ENCODE data around the gene SLC2A4.
"Not testable (repeated sequence)": the region's sequence is repeated elsewhere in the genome, so short reads cannot be mapped to it uniquely, and the experiment has no call there.

SLC2A4 gene

DNA sequence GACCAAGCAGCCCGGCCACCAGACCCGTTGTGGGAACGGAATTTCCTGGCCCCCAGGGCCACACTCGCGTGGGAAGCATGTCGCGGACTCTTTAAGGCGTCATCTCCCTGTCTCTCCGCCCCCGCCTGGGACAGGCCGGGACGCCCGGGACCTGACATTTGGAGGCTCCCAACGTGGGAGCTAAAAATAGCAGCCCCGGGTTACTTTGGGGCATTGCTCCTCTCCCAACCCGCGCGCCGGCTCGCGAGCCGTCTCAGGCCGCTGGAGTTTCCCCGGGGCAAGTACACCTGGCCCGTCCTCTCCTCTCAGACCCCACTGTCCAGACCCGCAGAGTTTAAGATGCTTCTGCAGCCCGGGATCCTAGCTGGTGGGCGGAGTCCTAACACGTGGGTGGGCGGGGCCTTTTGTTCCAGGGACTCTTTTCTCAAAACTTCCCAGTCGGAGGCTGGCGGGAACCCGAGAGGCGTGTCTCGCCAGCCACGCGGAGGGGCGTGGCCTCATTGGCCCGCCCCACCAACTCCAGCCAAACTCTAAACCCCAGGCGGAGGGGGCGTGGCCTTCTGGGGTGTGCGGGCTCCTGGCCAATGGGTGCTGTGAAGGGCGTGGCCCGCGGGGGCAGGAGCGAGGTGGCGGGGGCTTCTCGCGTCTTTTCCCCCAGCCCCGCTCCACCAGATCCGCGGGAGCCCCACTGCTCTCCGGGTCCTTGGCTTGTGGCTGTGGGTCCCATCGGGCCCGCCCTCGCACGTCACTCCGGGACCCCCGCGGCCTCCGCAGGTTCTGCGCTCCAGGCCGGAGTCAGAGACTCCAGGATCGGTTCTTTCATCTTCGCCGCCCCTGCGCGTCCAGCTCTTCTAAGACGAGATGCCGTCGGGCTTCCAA, at the start of gene SLC2A4:
Gene SLC2A4 (plus strand): TSS at position 645 of the 879 bp plus-strand sequence. CDS start 217 bp downstream, at position 862.
- DNase-seq = peak; percentile 93

DNA sequence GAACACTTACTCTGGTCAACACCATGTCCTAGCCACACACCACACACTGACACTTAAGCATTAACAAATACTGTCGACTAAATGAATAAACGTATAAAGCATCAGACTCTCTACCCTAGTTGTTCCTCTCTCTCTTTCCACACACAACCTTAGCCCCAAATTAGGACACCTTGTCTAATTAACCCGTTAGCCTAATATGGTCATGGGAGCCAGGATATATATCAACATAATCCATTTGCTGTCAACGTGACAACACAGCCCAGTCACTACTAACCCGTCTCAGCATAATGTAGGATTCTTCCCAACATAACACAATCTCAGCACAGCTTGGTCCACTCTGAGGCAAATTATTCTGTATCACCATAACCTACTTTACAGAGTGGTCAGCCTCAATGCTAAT, 49.4 kb upstream of the SLC2A4 start:
- DNase-seq = no peak

DNA sequence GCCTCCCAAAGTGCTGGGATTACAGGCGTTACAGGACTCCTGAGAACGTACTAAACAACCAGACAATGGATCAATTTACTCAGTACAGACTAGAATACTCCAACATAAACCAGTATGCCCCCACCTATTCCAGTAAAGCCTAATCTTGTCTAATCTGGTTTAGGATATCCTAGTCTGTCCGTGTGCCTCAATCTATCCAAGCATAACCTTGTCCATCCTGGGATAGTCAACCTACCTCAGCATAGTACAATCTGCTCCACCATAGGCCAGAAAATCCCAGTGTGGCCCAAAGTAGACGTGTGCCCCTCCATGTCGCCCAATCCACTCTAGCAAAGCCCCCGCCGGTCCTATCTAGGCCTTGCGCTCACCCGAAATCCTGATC, 47.8 kb upstream of the SLC2A4 start:
- DNase-seq = no peak

DNA sequence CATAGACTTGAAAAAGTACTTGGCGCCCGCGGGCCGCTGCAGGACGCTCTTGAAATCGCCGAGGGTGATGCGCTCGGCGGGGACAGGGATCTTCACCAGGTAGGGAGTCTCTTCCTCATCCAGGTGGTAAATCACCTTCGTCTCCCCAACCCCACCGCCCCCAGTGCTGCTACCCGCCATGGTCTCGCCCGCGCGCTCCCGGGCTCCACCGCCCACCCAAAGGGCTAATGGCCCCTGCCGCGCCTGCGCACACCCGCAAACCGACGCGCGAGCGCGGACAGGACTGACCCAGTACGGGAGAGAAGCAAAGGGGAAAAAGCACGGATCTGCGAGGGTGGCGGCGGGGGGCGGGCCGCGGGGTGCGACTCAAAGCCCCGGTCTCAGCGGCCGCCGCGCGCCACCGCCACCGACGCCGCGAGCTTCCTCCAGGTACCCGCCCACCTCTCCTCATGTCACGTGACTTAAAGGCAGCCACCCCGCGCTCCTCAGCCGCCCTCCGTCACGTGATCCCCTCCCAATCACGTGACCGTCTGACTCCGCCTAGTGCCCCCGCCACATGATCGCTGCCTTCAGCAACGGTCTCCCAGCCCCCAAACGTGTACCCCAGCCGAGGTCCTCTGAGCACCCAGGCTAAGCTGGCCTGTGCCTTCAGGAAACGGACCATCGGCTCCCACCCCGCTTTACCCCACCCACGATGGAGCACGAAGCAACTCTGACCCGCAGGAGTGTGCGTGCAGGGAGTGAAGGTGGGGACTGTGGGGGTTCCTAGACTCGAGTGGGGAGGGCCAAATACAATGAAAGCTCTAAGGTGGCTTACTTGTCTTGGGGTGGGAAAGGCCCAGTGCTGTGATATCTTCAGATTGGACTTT, 47.2 kb upstream of the SLC2A4 start, which contains the start of gene DVL2:
Gene DVL2 (minus strand): TSS at position 435 of the 869 bp plus-strand sequence. CDS start 255 bp downstream, at position 180.
- peak; percentile 90 for DNase-seq

DNA sequence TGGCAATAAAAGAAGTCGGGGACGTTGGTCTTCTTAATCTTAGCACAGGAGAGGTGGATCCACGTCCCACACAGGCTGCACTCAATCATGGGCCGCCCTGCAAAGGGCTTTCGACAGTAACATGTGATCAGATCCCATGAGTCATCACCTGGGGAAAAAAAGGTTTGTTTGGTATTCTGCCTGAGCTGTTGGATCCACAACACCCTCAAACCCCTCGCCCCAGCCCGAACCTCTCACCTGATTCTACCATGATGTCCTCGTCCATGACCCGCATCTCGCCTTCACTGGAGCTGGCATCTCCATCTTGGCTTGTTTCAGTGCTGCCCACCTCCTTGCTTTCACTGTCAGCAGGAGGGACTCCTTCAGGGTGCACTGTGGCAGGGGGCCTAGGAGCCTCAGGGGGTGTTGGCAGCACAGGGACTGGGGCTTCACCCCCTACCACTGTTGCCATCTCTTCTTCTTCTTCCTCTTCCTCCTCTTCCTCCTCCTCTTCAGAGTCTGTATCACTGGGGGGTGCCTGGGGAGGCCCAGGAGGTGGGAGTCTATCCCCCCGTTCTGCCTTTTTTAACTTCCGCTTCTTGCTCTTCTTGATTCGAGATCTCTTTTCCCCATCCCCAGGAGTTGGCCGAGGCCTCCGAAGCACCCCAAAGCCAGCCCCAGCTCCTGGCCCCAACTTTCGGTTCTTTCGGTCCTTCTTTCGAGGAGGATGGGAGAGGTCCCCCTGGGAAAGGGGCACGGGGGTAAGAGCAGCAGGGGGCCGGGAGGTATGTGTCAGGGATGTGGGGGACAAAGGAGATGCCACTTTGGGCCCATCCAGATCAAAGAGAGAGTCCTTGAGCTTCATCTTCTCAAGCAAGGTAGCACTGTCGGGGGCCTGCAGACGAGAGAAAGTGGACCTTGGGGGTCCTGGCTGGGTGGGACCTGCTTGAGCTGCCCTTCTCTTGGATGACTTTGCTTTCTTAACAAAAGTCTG, 45.5 kb upstream of the SLC2A4 start:
- DNase-seq = no peak

DNA sequence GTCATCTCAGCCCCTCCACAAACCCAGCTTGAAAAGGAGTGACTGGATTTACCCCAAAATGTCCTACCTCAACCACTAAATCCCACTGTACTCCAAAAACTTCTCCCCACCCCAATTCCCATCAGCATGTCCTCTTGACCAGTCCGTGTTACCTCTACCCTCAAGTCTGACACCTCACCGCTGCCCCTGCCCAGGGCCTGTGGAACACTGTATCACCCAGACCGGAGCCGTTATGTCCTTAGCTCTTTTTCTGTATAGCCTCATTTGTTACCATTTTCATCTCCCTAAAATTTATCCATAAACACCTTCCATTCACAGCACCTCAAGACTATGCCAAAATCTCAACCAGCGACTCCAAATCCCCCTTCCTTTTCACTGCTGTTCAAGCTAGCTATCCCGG, 44.7 kb upstream of the SLC2A4 start:
- DNase-seq = no peak

DNA sequence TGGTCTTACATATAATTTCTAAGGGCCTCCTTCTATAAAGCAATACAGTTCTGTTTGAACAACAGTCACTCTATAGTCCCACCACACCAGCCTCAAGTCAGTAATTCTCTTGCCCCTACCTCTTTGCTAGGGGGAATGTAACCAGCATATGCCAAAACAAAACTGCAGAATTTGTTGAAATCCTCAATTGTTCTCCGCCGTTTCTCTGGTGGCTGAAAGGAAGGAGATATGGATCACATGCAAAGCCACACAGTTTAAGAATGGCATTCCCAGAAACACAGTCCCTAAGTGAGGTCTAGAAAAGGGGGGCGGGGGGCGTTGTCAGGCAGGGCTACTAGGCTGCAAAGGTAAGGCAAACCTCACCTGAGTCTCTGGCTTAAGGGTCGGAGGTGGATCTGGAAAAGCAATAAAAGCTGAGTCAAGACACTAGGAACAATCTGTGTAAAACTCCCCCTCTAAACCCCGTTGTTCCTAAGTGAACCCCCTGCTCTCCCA, 44.2 kb upstream of the SLC2A4 start:
- no peak for DNase-seq

DNA sequence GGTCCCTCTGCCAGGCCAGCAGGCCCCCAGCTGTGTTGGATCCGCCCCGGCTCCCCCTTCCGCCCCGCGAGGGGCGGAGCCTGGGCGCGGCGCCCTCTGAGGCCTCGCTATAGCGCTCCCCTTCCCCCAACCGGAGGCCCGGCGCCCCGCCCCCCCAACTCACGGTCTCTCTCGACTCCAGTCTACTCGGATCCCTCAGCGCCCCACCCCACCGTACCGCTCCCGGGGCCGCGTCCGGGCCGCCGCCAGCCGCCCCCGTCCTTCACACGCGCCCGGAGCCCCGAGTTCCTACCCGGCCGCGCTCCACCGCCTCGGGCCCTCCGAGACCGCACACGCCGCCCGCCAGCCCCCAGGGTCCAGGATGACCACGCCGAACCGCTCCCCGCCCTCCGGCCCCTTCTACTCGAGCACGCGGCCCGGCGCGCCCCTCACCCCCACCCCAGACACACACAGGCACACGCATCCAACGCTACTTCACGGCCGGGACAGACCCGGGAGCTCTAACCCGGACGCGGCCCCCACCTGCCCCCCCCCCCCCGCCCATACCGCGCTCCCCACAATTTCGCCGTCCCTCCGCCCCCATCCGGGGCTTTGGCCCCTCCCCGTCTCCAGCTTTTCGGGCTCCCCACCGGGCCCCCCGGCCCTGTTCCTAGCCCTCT, 43.6 kb upstream of the SLC2A4 start:
- DNase-seq = peak; percentile 53

DNA sequence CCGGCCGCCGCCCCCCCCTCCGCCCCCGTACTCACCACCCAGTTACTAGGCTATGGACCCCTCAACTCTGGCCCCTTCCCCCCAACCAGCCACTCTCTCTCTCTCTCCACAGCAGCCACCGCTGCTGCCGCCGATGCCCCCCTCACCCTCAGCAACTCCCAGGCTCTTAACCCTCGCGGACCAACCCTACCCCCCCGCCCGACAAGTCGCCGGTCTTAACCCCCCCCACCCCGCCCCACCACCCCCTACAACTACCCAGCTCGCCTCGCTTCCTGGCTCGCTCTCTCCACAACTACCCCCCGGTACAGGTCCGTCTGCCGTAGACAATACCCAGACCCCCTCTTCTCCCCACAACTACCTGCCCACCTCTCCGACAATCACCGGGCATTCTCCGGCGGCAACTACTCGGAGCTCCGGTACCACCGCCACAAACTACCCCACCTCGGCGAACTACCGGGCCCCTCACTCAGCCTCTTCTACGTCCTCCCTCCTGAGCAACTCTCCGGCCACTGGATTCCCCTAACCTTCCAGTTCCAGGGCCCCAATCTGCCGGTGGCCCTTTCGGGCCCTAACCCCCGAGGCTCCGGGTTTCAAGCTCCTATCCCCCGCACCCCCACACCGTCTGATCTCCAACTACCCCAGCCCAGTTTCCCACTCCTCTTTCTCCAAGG, 43.0 kb upstream of the SLC2A4 start:
- no peak for DNase-seq

DNA sequence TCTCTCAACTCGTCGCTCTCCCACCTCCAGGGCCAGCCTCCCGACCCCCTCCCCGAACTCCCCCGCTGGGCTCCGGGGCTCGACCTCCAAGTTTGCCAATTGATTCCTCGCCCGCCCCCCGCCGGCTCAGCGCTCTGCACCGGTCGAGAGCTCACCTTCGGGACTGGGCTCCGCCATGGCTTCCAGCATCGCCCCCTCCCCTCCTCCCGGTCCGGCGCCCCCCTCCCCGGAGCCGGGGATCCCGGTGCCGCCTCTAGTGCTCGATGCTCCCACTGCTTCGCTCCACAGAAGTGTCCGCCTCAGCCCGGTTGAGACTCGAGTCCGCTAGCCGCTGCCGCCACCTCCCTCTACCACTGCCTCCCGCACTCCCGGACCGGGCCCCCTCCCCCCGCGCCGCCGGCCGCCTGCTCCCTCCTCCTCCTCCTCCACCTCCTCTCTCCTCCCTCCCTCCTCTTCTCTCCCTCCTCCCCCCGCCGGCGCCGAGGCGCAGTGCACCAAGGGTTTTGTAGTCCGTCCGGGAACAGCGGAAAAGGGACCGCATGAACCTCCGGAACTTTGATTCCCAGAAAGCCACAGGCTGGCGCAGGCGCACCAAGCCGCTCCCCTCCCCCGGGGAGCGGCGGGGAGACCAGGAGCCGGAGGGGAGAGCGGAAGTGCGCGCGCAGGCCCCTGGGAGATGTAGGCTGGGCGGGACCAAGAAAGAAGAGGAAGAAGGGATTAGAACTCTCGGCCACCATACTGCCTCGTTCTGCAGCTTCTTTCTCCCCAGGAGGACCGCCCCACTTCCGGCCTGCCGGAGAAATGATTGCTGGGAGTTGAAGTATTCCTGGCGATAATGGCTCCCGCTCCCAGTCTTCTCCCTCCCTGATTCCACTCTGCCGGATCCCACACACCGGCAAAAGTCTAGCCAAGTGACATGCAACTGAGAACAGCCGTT, 42.2 kb upstream of the SLC2A4 start, which contains the start of gene PHF23:
Gene PHF23 (minus strand): TSS at position 367 of the 937 bp plus-strand sequence. CDS start 178 bp downstream, at position 189.
- DNase-seq = peak; percentile 99

DNA sequence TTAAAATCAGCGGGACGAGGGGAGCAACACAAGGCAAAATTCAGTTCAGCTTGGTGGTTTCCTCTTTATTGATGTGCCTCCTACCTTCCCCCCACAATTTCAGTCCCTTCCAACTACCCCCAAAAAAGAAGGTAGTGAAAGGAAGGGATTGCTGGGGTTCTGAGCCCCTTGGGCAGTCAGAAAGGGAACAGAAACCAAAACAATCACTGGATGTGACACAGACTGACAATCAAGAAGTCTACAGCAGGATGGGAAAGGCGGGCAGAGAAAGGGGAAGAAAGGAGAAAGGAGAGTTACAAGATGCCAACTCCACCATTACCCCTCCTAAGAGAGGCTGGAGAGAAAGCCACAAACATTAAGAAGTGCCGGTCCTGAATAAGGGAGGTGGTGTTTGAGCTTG, 41.1 kb upstream of the SLC2A4 start:
- DNase-seq = no peak

DNA sequence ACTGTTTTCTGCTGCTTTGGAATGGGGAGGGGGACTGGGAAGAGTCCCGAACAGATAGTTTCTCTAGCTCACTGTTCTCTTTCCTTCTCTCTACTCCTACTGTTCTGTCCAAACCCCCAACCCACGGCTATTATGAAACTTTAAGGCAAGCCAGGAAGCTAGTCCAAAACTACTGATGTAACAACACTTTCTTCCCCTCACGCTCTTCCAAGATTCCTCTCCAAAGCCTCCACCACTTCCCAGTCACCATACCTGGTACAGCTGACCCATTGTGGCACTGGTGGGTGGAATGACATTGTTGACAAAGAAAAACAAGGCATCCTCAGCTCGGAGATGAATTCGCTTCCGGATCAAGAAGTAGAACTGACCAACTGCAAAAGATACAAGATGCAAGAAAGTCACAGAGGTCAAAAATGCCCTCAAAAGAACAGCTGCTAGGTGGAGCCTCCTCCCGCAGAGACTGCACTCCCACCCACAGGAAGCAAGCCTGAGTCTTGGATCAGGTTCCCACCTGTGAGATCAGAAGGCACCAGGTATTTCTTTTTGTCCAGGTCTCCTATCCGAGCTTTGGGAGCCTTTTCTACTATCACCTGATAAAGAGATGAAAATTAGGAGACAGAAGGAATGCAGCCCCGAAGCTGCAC, 40.3 kb upstream of the SLC2A4 start:
- no peak for DNase-seq

DNA sequence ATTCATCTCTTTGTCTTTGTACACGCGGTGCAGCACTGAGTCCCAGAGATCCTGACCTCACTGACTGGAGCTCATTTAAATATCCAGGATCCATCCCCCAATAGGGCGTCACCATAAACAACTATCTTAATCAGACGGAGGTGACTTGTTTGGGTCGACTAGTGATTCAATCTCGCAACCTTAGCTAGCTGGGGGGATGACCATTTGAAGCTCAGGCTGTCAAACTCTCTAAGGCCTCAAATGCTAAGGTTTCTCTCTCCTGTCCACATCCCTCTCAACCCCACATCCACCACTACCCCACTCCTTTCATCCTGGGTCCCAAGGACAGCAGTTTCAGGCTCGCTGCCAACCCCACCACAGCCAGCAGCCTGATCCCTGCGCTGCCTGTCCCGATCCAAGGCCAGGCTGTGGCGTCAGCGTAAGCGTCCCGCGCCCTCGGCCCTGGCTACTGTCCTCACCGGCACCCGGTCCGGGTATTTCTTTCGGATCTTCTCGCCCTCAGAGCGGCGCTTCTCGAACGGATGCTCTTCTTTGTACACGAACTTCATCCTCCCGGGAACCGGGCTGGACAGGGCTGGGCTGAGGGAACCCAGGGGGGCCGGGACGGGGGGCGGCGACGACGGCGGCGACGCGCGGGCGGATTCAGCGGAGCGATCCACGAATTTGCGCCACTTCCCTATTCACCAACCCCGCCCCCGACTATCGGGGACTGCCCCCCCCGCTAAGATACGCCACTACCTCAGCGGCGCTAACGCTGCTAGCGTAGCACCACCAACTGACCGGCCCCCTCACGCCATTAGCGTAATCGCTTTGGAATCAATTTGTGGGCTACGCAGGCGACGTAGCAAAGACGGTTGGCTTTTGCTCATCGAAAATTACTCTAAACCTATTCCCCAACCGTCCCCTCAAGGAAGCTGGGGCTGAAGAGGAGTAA, 39.5 kb upstream of the SLC2A4 start, which contains the start of gene GABARAP:
Gene GABARAP (minus strand): TSS at position 667 of the 934 bp plus-strand sequence. CDS start 119 bp downstream, at position 548.
- DNase-seq = peak; percentile 79

DNA sequence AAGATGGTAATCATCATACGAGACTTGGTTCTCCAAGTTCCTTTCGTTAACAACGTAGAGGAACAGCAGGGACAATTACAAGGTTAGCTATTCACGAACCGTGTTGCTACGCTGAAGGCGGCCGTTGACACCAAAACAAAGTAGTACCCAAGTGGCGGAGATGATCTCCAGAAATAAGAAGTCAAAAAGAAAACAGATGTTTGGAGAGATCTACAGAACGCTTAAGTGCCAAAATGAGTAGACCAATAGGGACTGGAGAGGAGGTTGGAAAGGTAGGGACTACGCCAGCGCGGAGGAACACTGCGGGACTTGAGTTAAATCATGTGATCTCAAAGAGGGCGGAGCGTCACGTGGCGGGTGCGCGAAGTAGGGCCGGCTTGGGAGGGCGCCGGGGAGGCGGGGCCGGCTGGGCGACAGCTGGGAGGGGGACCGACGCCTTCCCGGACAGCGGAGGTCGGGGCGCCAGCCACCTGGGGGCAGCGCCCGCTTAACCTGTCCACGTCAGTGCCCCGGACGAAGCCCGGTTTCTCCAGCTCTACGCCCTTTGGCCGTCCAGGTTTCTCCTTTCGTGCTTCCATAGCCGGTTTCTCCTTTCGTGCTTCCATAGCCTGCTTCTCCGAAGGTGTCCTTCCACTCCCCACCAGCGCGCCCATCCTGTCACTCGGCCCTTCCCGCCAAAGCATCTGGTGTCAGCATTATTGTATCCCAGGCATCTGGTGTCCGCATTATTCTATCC, 38.6 kb upstream of the SLC2A4 start:
- peak; percentile 87 for DNase-seq

DNA sequence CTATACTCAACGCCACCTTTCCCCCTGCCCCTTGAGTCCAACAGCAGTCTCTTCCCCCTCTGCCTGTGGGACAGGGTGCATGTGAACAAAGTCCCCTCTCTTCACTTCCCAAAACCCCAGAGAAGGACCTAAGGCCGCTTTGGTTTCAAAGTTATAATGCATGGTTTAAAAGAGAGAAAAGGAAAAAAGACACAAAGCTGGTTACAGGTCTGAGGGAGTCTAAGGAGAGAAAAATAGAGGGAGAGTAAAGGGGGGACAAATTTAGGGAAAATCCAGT, 38.1 kb upstream of the SLC2A4 start:
- no peak for DNase-seq

DNA sequence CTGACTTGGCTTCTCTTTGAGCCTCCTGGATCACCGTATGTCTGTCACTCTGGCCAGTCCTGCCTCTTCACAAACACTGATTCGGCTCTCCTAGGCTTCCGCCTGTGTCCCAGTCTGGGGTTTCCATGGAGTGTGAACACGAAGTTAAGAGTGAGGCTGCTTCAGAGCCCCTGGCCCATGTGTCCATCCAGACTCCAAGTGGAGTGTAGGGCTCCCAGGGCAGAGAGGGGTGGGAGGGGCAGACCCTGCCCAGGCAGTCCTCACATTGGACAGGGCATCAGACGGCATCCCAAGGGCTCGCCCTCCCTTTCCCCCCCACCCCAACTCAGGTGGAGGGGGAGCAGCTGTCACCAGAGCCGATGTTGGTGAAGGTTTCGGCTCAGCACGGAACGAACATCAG, 37.7 kb upstream of the SLC2A4 start:
- DNase-seq = not testable (repeated sequence)

DNA sequence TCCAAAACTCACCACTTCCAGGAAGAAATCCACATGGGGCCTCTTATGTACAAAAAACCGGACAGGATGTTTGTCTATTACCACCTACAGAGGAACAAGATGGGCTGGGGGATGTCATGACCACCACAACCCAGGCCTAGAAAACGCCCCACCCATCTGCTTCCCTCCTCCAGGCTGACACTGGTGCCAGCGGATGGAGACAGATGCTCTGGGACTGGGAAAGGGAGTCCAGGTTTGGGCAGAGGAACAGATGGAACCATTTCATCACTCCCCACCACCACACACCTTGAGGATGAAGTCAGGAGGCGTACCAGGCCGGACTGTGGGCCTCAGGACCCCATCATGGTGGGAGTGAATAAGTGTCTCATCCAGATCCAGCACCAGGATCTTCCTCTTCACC, 34.7 kb upstream of the SLC2A4 start:
- DNase-seq = no peak
